MG63 (cell line): ENCODE measurements around the gene MALRD1. TPM values are rescaled to one million over a fixed set of nuclear protein-coding genes. Genes with fewer than 3 reads are reported as not detected.
A peak's percentile ranks its signal among the peaks of the same experiment; 100 is the strongest.

Experiments used
- DNase-seq: peaks from one replicate; pipeline ENCODE4 v3.0.0-alpha.2; 2020
- H3K27me3 ChIP-seq: fragments of 250-450 bp; sonication (Bioruptor Pico); 2 replicates; pipeline ENCODE4 v1.5.1; 2020; ENCODE audit warnings: mild to moderate bottlenecking, moderate library complexity
- H3K36me3 ChIP-seq: fragments of 250-450 bp; sonication (Bioruptor Pico); 2 replicates; pipeline ENCODE4 v1.5.1; 2020; ENCODE audit warnings: mild to moderate bottlenecking, moderate library complexity
- H3K4me3 ChIP-seq: fragments of 250-450 bp; sonication (Bioruptor Pico); 2 replicates; pipeline ENCODE4 v1.5.1; 2020; ENCODE audit warnings: mild to moderate bottlenecking, moderate library complexity
- H3K9me3 ChIP-seq: fragments of 250-450 bp; sonication (Bioruptor Pico); 2 replicates; pipeline ENCODE4 v1.5.1; 2020; ENCODE audit warnings: mild to moderate bottlenecking, moderate library complexity
- total RNA-seq: library from RNA; depleted of rRNA; stranded (reverse); fragments of >200 nt; shearing (Covaris generic); gene quantifications from 2 replicates; pipeline ENCODE4 v1.2.3, GENCODE V29; 2014; ENCODE audit warnings: low replicate concordance

The MALRD1 gene
- total RNA-seq, 1 experiment from 2014 or later = 0.26 TPM

- Histone ChIP-seq H3K9me3 (no peaks in the 10 kb centered on the region), H3K27me3 (no peaks in the 10 kb centered on the region), H3K4me3 (no peak overlapping the region), H3K36me3 (no peaks in the 10 kb centered on the region)
- no peak for DNase-seq
These were observed 557.2 kb downstream of the MALRD1 start for GRCh38 chr10:19605806-19606205.

GRCh38 chr10:19606968-19607367, 558.4 kb downstream of the MALRD1 start:
- no peak for DNase-seq
- no peaks in the 10 kb centered on the region for H3K9me3 ChIP-seq
- no peaks in the 10 kb centered on the region for H3K27me3 ChIP-seq
- H3K4me3 ChIP-seq = no peak overlapping the region
- H3K36me3 ChIP-seq = no peaks in the 10 kb centered on the region

DNA sequence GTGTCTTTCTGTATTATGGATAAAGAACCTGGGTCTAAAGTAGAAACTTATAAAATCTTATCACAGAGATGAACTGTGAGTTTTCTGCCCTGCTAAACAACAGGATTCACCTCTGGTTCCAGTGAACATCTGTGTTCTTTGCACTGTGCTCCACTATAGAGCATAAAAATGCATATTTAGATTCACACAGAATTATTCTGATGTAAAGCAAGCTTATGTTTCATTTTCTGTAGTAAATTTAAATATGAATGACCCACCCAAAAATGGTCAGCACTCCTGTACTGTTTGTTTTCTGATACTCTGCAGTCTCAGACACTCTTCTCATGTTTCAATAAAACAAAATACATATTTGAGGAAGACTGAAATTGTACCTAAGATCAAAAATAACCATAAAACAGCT, 563.2 kb downstream of the MALRD1 start:
- no peak for DNase-seq
- Histone ChIP-seq H3K27me3 (no peaks in the 10 kb centered on the region), H3K4me3 (no peak overlapping the region), H3K36me3 (no peaks in the 10 kb centered on the region), H3K9me3 (no peaks in the 10 kb centered on the region)

DNA sequence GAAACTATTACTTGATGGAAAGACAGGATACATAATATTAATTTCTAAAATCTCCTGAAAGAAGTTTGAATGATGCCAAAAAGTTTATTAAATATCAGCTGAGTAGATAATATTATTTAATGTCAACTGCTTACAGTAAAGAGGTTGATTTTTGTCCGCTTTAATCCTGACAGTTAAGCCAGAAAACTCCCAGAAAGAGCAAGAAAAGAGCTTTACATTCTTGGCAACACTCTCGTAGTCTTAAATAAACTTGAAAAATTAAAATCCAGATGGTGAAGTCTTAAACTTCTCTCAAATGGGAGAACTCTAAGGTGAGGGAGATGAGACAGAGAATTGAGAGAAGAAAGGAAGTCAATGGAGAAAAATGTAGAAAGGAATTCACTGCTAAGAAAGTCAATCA, 568.4 kb downstream of the MALRD1 start:
- Histone ChIP-seq H3K4me3 (no peak overlapping the region), H3K36me3 (no peaks in the 10 kb centered on the region), H3K27me3 (no peaks in the 10 kb centered on the region), H3K9me3 (no peaks in the 10 kb centered on the region)
- no peak for DNase-seq

DNA sequence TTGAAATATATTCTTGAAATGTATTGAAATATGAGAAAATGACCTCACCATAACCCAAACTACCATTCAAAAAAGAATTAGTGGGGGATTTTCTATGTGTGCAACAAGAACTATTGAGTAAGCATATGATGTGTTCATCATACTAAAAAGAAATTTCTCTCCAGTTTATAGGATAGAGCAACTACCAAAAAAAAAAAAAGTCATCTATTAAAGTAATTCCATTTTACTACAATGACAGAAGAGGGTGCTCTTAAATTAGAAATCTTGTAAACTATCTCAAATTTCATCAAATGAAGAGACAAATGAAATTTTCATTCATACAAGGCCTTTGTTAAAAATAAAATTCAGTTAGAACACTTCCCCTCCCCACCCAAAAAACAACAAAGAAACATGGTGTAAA, 572.2 kb downstream of the MALRD1 start:
- Histone ChIP-seq H3K27me3 (no peaks in the 10 kb centered on the region), H3K4me3 (no peak overlapping the region), H3K9me3 (no peaks in the 10 kb centered on the region), H3K36me3 (no peaks in the 10 kb centered on the region)
- DNase-seq = no peak

- DNase-seq = no peak
- no peaks in the 10 kb centered on the region for H3K27me3 ChIP-seq
- H3K36me3 ChIP-seq = no peaks in the 10 kb centered on the region
- H3K9me3 ChIP-seq = no peaks in the 10 kb centered on the region
- H3K4me3 ChIP-seq = no peak overlapping the region
These were observed 574.7 kb downstream of the MALRD1 start for GRCh38 chr10:19623321-19623720.

DNA sequence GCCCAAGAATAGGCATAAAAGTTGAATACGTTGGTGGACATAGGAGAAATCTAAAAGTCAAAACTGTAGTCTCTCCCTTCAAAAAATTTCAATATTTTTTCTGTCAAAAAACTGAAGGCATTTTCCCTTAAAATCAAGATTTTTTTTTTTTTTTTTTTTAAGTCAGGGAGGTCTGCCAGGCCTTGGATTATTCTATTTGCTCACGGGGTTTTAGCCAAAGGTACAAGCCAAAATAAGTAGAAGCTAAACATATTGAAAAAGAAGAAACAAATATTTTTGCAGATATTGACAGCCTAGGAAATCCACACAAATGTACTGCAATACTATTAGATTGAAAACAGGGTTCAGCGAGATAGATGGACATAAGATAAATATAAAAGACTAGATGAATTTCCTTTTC, 577.6 kb downstream of the MALRD1 start:
- no peak for DNase-seq
- H3K27me3 ChIP-seq = no peaks in the 10 kb centered on the region
- H3K4me3 ChIP-seq = no peak overlapping the region
- H3K36me3 ChIP-seq = no peaks in the 10 kb centered on the region
- H3K9me3 ChIP-seq = no peaks in the 10 kb centered on the region

DNA sequence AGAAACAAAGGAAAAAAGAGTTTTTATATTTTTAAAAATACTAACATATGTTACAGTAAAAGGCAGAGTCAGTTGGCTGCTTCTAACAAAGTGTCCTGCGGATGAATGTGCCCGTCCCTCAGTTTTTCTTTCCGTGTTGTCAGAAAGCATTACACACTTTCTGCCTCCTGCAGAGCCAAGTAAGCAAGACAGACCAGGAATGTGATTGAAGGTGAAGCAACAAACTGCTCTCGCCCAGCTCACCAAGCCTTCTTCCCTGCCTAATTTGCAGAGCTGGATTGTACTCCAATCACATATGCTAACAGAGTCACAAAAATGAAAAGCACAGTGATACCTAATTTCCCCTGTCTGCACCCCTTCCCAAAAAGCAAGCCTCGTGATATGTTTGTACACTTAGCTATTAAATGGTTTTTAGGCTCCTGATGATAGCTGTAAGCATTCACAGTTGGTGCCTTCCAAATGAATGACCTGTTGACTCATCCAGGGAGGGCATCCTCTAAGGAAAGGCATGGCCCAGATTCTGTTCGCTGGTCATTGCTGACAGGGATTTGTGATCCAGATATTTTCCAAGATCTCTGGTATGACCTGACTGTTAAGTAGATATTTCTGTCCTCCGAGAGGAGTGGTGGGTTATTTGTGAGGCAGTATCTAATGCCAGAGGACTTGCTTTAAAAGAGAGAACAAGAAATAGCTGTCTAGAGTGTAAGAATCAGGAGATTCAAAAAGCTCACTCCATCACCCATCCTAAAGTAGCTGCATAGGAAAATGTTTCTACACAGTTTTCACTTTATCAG, 580.4 kb downstream of the MALRD1 start:
- DNase-seq = no peak
- H3K9me3 ChIP-seq = no peaks in the 10 kb centered on the region
- no peak overlapping the region for H3K4me3 ChIP-seq
- H3K27me3 ChIP-seq = no peaks in the 10 kb centered on the region
- no peaks in the 10 kb centered on the region for H3K36me3 ChIP-seq

DNA sequence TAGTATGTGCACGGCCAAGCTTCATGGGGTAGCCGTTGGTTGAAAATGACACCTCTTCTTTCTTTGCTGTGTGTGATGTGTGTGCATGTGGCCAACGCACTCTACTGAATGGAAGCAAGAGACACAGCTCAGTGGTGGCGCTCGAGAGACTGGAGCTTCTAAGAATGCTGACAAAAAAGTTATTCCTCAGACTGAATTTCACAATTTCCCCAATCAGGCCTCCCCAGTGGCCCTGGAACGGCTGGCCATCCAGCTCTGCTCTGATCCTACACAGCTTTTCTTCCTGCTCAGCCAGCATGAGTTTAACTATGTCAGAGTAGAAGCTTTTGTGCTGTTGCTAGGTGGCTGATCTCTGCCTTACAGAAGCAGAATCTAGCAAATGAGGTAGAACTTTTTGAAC, 581.0 kb downstream of the MALRD1 start:
- H3K9me3 ChIP-seq = no peaks in the 10 kb centered on the region
- no peak overlapping the region for H3K4me3 ChIP-seq
- H3K36me3 ChIP-seq = no peaks in the 10 kb centered on the region
- no peak for DNase-seq
- H3K27me3 ChIP-seq = no peaks in the 10 kb centered on the region

DNA sequence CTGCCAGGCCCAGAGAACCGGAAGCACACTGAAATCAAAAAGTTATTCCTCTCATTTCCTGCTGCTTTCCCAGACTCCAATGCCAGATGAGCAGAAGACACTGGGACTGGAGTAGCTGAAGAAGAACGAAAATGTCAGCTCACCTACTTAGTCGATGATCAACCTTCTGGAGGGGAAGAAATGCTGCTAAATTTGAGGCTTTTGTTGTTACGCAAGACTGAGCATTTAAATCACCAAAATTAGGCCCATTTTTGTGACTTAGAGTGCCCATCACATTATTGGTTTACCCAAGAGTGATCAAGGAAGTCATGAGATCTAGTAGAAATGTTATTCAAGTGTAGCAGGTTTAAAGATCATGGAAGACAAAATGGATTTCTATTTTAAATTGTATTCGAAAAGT, 585.6 kb downstream of the MALRD1 start:
- Histone ChIP-seq H3K36me3 (no peaks in the 10 kb centered on the region), H3K9me3 (no peaks in the 10 kb centered on the region), H3K4me3 (no peak overlapping the region), H3K27me3 (no peaks in the 10 kb centered on the region)
- DNase-seq = no peak

DNA sequence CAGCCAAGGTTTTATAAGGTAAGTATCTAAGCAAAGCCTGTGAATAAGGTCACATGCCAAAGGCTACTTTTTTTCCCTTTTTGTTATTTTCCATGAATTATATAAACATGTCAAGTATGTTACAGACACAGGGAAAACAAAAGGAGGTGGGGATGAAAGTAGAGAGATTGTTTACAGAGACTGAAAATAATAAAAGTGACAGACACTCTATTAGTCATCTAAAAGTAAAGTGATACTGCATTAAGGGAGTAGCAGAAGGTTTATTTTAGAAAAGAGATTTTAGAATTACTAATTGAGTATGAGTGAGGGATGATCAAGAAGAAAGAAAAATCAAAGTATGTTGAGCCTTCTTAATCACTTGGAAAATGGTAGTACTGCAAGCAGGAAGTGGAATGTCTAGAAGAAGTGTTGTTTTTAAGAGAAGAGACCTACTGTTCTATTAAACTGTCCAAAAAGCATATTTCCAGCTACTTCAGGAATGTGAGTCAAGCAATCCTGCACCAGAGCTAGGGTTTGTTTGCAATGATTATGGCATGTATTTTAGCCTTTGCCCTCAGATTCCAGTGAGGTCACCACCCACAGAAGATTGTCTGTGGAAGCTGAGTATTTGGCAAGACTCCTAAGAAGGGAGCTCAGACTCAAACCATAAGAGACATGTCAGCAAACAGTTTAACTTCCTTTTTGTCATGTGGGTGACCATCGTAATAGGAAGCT, 589.7 kb downstream of the MALRD1 start:
- Histone ChIP-seq H3K4me3 (peak overlapping the region; percentile 30), H3K27me3 (no peaks in the 10 kb centered on the region), H3K9me3 (no peaks in the 10 kb centered on the region), H3K36me3 (no peaks in the 10 kb centered on the region)
- DNase-seq = peak; percentile 64

DNA sequence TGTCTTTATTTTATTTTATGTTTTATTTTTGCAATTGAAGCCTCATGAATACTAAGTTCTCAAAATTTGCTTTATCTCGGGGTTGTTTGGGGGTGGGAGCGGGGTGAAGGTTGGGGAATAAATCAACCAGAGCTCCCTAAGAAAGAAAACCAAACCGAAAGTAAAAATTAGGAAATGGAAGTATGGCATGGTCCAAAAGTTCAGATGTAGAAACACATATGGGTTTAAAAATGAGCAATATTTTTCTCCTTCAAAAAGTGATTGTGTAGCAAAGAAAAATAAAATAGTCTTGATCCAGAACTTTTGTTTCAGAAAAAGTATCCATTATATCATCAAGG, 590.3 kb downstream of the MALRD1 start:
- Histone ChIP-seq H3K36me3 (no peaks in the 10 kb centered on the region), H3K27me3 (no peaks in the 10 kb centered on the region), H3K9me3 (no peaks in the 10 kb centered on the region), H3K4me3 (peak overlapping the region; percentile 30)
- no peak for DNase-seq

DNA sequence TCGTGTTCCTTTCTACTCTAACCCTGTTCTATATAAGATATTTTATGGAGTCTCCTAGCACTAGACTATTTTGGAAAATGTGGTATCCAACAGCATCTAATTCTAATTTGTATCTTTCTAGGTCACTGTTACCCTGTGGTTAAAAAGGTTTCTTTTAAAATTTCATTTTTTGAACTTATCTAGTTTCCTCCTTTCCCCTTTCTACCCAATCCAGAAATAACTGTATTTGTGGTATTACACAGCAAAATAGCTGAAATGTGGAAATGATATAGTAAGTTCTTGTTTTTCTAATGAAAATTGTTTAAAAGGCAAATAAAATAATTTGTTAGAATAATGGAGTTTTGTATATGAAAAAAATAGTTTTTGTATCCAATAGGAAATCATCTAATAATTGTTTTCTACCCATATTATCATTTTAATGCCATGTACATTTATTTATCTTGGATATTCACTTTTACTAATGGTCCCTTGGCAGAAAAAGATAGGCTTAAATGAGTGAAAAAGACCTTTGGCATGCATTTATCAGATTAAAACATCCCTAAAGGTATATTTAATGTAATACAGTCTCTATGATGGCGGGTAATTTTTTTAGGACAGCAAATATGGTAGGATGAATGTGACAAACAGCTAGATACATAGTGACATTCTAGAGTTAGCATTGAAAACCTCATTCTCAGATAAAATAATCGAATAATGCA, 592.1 kb downstream of the MALRD1 start:
- Histone ChIP-seq H3K9me3 (no peaks in the 10 kb centered on the region), H3K4me3 (no peak overlapping the region), H3K36me3 (no peaks in the 10 kb centered on the region), H3K27me3 (no peaks in the 10 kb centered on the region)
- no peak for DNase-seq

- Histone ChIP-seq H3K36me3 (no peaks in the 10 kb centered on the region), H3K27me3 (no peaks in the 10 kb centered on the region), H3K4me3 (no peak overlapping the region), H3K9me3 (no peaks in the 10 kb centered on the region)
- no peak for DNase-seq
These were observed 602.9 kb downstream of the MALRD1 start for GRCh38 chr10:19651549-19651948.

- no peaks in the 10 kb centered on the region for H3K27me3 ChIP-seq
- H3K9me3 ChIP-seq = no peaks in the 10 kb centered on the region
- H3K4me3 ChIP-seq = no peak overlapping the region
- H3K36me3 ChIP-seq = no peaks in the 10 kb centered on the region
- no peak for DNase-seq
These were observed 604.1 kb downstream of the MALRD1 start for GRCh38 chr10:19652750-19653149.

GRCh38 chr10:19653931-19654330, 605.3 kb downstream of the MALRD1 start:
- Histone ChIP-seq H3K4me3 (no peak overlapping the region), H3K9me3 (no peaks in the 10 kb centered on the region)
- DNase-seq = no peak

GRCh38 chr10:19654576-19654975, 606.0 kb downstream of the MALRD1 start:
- Histone ChIP-seq H3K27me3 (no peaks in the 10 kb centered on the region), H3K9me3 (no peaks in the 10 kb centered on the region), H3K4me3 (no peak overlapping the region), H3K36me3 (no peaks in the 10 kb centered on the region)
- DNase-seq = peak; percentile 14

More at GRCh38 chr10:19653931-19654330, 605.3 kb downstream of the MALRD1 start:
- Histone ChIP-seq H3K27me3 (no peaks in the 10 kb centered on the region), H3K36me3 (no peaks in the 10 kb centered on the region)
